ENCODE measurements around the gene RTF1. TPM values are rescaled to one million over a fixed set of nuclear protein-coding genes. Genes with fewer than 3 reads are reported as not detected.

The RTF1 gene
- polyA plus RNA-seq, 1 donor (not counting 4 experiments of a cell fraction or from before 2014, with no cell fraction given), result 28.5 TPM

DNA sequence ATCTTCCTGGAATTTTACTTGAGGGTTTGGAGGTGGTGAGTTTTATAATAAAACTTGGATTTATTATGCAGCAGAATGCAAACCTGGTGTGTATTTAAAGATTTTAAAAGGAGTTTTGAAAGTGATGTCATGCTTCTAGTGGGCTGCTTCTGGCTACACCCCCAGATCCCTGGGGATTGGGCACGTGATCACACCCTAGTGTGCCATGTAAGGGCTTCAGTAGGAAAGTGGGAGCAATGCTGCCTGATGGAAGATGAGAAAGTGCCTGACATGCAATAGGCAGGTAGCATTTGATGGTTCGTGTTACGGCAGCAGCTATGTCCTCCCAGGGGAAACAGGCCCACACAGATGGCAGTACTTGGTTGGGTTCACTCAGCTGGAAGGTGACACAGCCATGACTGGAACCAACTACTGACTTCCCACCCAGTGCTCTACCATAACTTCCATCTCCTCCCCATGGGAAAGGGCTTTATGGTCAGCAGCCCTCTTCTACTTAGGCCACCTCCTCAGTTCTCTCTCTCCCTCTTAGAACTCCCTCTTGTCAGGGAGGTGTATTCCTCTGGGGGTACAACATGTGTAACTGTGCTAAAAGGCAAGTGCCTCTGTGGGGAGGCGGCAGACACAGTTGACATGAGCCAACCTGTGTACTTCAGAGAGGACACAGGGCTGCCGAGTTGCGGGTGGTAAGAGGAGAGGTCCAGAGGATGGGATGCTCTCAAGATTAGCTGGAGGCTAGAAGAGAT lies 82.4 kb downstream of the RTF1 start:
- dilution Hi-C loops (cut with MboI; ENCODE audit: extremely low pct_ligation_motif_present, low sequenced_read_pairs), result no loop called here
- no peak for TF ChIP-seq EZH2 (IDR thresholded peaks at IDR 0.05; ENCODE audit: low read length)
- TF ChIP-seq, protein P1, sequence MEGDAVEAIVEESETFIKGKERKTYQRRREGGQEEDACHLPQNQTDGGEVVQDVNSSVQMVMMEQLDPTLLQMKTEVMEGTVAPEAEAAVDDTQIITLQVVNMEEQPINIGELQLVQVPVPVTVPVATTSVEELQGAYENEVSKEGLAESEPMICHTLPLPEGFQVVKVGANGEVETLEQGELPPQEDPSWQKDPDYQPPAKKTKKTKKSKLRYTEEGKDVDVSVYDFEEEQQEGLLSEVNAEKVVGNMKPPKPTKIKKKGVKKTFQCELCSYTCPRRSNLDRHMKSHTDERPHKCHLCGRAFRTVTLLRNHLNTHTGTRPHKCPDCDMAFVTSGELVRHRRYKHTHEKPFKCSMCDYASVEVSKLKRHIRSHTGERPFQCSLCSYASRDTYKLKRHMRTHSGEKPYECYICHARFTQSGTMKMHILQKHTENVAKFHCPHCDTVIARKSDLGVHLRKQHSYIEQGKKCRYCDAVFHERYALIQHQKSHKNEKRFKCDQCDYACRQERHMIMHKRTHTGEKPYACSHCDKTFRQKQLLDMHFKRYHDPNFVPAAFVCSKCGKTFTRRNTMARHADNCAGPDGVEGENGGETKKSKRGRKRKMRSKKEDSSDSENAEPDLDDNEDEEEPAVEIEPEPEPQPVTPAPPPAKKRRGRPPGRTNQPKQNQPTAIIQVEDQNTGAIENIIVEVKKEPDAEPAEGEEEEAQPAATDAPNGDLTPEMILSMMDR (optimal IDR thresholded peaks at IDR 0.05 in 1 of 3, IDR thresholded peaks at IDR 0.05 in 1 of 3, conservative IDR thresholded peaks at IDR 0.05 in 1 of 3; ENCODE audit: extremely low read depth in 1 of 3, insufficient read depth in 2 of 3, low read length in 3 of 3), result no peak

GRCh38 chr15:41501191-41501917 lies 84.5 kb downstream of the RTF1 start:
- Histone ChIP-seq H3K9me1 (ENCODE audit: control insufficient read depth, extremely low read depth, insufficient read depth, low read length) (peaks cover 3% of the 10 kb centered on the region), H3K4me1 (ENCODE audit: control insufficient read depth, extremely low read depth, insufficient read depth, low read length) (peaks cover 23% of the 10 kb centered on the region), H3K4me3 (ENCODE audit: control insufficient read depth in 2 of 3, extremely low read depth in 1 of 3, insufficient read depth in 2 of 3, low read depth in 1 of 3, low read length in 3 of 3) (peak overlapping the region in 1 of 3 experiments; percentile 51), H3K27ac (ENCODE audit: control insufficient read depth, insufficient read depth, low read length) (no peak overlapping the region), H3K4me2 (ENCODE audit: control insufficient read depth, extremely low read depth, insufficient read depth, low read depth, low read length) (peak overlapping the region; percentile 60), H3K36me3 (ENCODE audit: control insufficient read depth in 2 of 2, extremely low read depth in 1 of 2, insufficient read depth in 2 of 2, low read length in 2 of 2) (no peaks in the 10 kb centered on the region), H3K79me2 (ENCODE audit: control insufficient read depth, insufficient read depth, low read length) (no peaks in the 10 kb centered on the region), H3K9me3 (ENCODE audit: control insufficient read depth, low read depth, low read length) (no peaks in the 10 kb centered on the region), H2AFZ (ENCODE audit: control insufficient read depth, low read length) (no peak overlapping the region), H3K27me3 (ENCODE audit: control insufficient read depth, extremely low read depth, insufficient read depth, low read length) (peaks cover 80% of the 10 kb centered on the region), H3K9ac (ENCODE audit: control insufficient read depth, extremely low read depth, insufficient read depth, low read length) (no peak overlapping the region), H4K20me1 (ENCODE audit: control insufficient read depth, extremely low read depth, insufficient read depth, low read length) (no peaks in the 10 kb centered on the region)
- FAIRE-seq (no peak), DNase-seq (ENCODE audit: low read depth, low spot score) (no peak)
- peak; percentile 1 for TF ChIP-seq EZH2 (IDR thresholded peaks at IDR 0.05; ENCODE audit: low read length)
- TF ChIP-seq, protein P1 (optimal IDR thresholded peaks at IDR 0.05 in 1 of 3, IDR thresholded peaks at IDR 0.05 in 1 of 3, conservative IDR thresholded peaks at IDR 0.05 in 1 of 3; ENCODE audit: extremely low read depth in 1 of 3, insufficient read depth in 2 of 3, low read length in 3 of 3), result no peak
- dilution Hi-C loops (cut with MboI; ENCODE audit: extremely low pct_ligation_motif_present, low sequenced_read_pairs), result no loop called here

More for the DNA sequence above, 82.4 kb downstream of the RTF1 start:
- Histone ChIP-seq H3K9me3 (ENCODE audit: control insufficient read depth, low read depth, low read length) (no peaks in the 10 kb centered on the region), H3K9ac (ENCODE audit: control insufficient read depth, extremely low read depth, insufficient read depth, low read length) (no peak overlapping the region), H3K36me3 (ENCODE audit: control insufficient read depth in 2 of 2, extremely low read depth in 1 of 2, insufficient read depth in 2 of 2, low read length in 2 of 2) (no peaks in the 10 kb centered on the region), H3K4me1 (ENCODE audit: control insufficient read depth, extremely low read depth, insufficient read depth, low read length) (peaks cover 31% of the 10 kb centered on the region), H3K9me1 (ENCODE audit: control insufficient read depth, extremely low read depth, insufficient read depth, low read length) (peaks cover 3% of the 10 kb centered on the region), H3K4me3 (ENCODE audit: control insufficient read depth in 2 of 3, extremely low read depth in 1 of 3, insufficient read depth in 2 of 3, low read depth in 1 of 3, low read length in 3 of 3) (no peak overlapping the region), H3K4me2 (ENCODE audit: control insufficient read depth, extremely low read depth, insufficient read depth, low read depth, low read length) (no peak overlapping the region), H3K27ac (ENCODE audit: control insufficient read depth, insufficient read depth, low read length) (no peak overlapping the region), H2AFZ (ENCODE audit: control insufficient read depth, low read length) (no peak overlapping the region), H3K27me3 (ENCODE audit: control insufficient read depth, extremely low read depth, insufficient read depth, low read length) (peaks cover 88% of the 10 kb centered on the region), H4K20me1 (ENCODE audit: control insufficient read depth, extremely low read depth, insufficient read depth, low read length) (no peaks in the 10 kb centered on the region), H3K79me2 (ENCODE audit: control insufficient read depth, insufficient read depth, low read length) (no peaks in the 10 kb centered on the region)
- DNase-seq (ENCODE audit: low read depth, low spot score) (no peak), FAIRE-seq (no peak)

Data from keratinocyte (primary cell).